WTC11 (cell line): ENCODE results near the gene RASAL2. TPM values are rescaled to one million over a fixed set of nuclear protein-coding genes. Genes with fewer than 3 reads are reported as not detected.
A peak's percentile ranks its signal among the peaks of the same experiment; 100 is the strongest.

Experiments used
- ATAC-seq: fragments of 200-7000 bp; cut with Tn5 transposase; 2 replicates; pipeline ENCODE4 v1.10.0; 2021; ENCODE audit warnings: mild to moderate bottlenecking, moderate library complexity
- CTCF ChIA-PET: fragments of 300-600 bp; sonication (Branson Sonifier 250); formaldehyde crosslinking; loops from one replicate; lab custom pipeline; 2021; ENCODE audit warnings: antibody characterized with exemption; lab: Charles Lee
- POLR2A ChIA-PET: fragments of 350-600 bp; sonication (Branson Sonifier 250); formaldehyde crosslinking; loops from one replicate; lab custom pipeline; 2021; ENCODE audit warnings: antibody characterized with exemption; lab: Charles Lee
- DNase-seq: peaks from one replicate; pipeline ENCODE4 v3.0.0; 2021; ENCODE audit warnings: low spot score
- H3K27ac Mint-ChIP-seq: 2 replicates; pipeline ENCODE4 v1.8.0; 2021; ENCODE audit warnings: mixed read lengths
- H3K27me3 Mint-ChIP-seq: 2 replicates; pipeline ENCODE4 v1.8.0; 2021; ENCODE audit warnings: low read depth, mild to moderate bottlenecking, moderate library complexity, mixed read lengths
- H3K36me3 Mint-ChIP-seq: 2 replicates; pipeline ENCODE4 v1.8.0; 2021; ENCODE audit warnings: mixed read lengths
- H3K4me1 Mint-ChIP-seq: 2 replicates; pipeline ENCODE4 v1.8.0; 2022; ENCODE audit warnings: mixed read lengths
- H3K4me3 Mint-ChIP-seq: 2 replicates; pipeline ENCODE4 v1.8.0; 2021; ENCODE audit warnings: mild to moderate bottlenecking, moderate library complexity, mixed read lengths
- H3K9me3 Mint-ChIP-seq: 2 replicates; pipeline ENCODE4 v1.8.0; 2021; ENCODE audit warnings: mixed read lengths
- EMX1 ChIP-seq: fragments of 250-450 bp; sonication (Bioruptor Pico); IDR thresholded peaks from 2 replicates; pipeline ENCODE4 v1.8.0; 2021; ENCODE audit warnings: mild to moderate bottlenecking
- JAZF1 ChIP-seq: fragments of 250-450 bp; sonication (Bioruptor Pico); IDR thresholded peaks from 2 replicates; pipeline ENCODE4 v1.9.0; 2021; ENCODE audit warnings: moderate library complexity, mild to moderate bottlenecking, inconsistent platforms
- KAT7 ChIP-seq: sonication (generic); formaldehyde crosslinking; IDR thresholded peaks from 2 replicates; pipeline ENCODE4 v1.8.1; 2023; ENCODE audit warnings: missing genetic modification reagents, mild to moderate bottlenecking, borderline replicate concordance
- NFE2L1 ChIP-seq: sonication (generic); formaldehyde crosslinking; IDR thresholded peaks from 2 replicates; pipeline ENCODE4 v1.8.1; 2023; ENCODE audit warnings: missing genetic modification reagents
- NR1H2 ChIP-seq: sonication (generic); formaldehyde crosslinking; IDR thresholded peaks from 2 replicates; pipeline ENCODE4 v1.9.0; 2021; ENCODE audit warnings: mild to moderate bottlenecking, moderate library complexity, missing genetic modification reagents
- NR2C2 ChIP-seq: sonication (generic); formaldehyde crosslinking; IDR thresholded peaks from 2 replicates; pipeline ENCODE4 v1.8.0; 2022; ENCODE audit warnings: mild to moderate bottlenecking, missing genetic modification reagents
- NR3C1 ChIP-seq: sonication (generic); formaldehyde crosslinking; conservative IDR thresholded peaks from 2 replicates; pipeline ENCODE4 v1.8.1; 2023; ENCODE audit warnings: low read depth, mild to moderate bottlenecking, missing genetic modification reagents
- PRRX2 ChIP-seq: fragments of 250-450 bp; sonication (Bioruptor Pico); IDR thresholded peaks from 2 replicates; pipeline ENCODE4 v1.8.0; 2021; ENCODE audit warnings: mild to moderate bottlenecking
- SMAD4 ChIP-seq: sonication (generic); formaldehyde crosslinking; IDR thresholded peaks from 2 replicates; pipeline ENCODE4 v1.8.0; 2022; ENCODE audit warnings: mild to moderate bottlenecking, missing genetic modification reagents
- SOX15 ChIP-seq: fragments of 250-450 bp; sonication (Bioruptor Pico); IDR thresholded peaks from 2 replicates; pipeline ENCODE4 v1.9.0; 2021; ENCODE audit warnings: mild to moderate bottlenecking
- ZNF121 ChIP-seq: sonication (generic); formaldehyde crosslinking; IDR thresholded peaks from 2 replicates; pipeline ENCODE4 v1.8.0; 2023; ENCODE audit warnings: missing genetic modification reagents
- ZNF423 ChIP-seq: fragments of 250-450 bp; sonication (Bioruptor Pico); IDR thresholded peaks from 2 replicates; pipeline ENCODE4 v2.1.2; 2022; ENCODE audit warnings: mild to moderate bottlenecking, moderate library complexity
- total RNA-seq: library from RNA; stranded (reverse); gene quantifications from 3 replicates; pipeline ENCODE4 v1.2.3, GENCODE V29; 2021
- TF ChIP-seq, protein P1 (sequence below): fragments of 250-450 bp; sonication (Bioruptor Pico); IDR thresholded peaks from 2 replicates; pipeline ENCODE4 v1.9.0; 2021; ENCODE audit warnings: moderate library complexity, mild to moderate bottlenecking, inconsistent platforms, borderline replicate concordance
- TF ChIP-seq, protein P2 (sequence below): sonication (generic); formaldehyde crosslinking; IDR thresholded peaks from 2 replicates; pipeline ENCODE4 v1.8.0; 2023; ENCODE audit warnings: missing genetic modification reagents
- TF ChIP-seq, protein P3 (sequence below): sonication (generic); formaldehyde crosslinking; IDR thresholded peaks from 2 replicates; pipeline ENCODE4 v1.8.1; 2022; ENCODE audit warnings: low read depth, mild to moderate bottlenecking, moderate library complexity, missing genetic modification reagents, borderline replicate concordance
- TF ChIP-seq, protein P4 (sequence below): fragments of 250-450 bp; sonication (Bioruptor Pico); IDR thresholded peaks from 2 replicates; pipeline ENCODE4 v1.9.0; 2021; ENCODE audit warnings: mild to moderate bottlenecking
- TF ChIP-seq, protein P5 (sequence below): sonication (generic); formaldehyde crosslinking; IDR thresholded peaks from 2 replicates; pipeline ENCODE4 v1.8.1; 2023; ENCODE audit warnings: mild to moderate bottlenecking, missing genetic modification reagents, moderate library complexity
- TF ChIP-seq, protein P6 (sequence below): sonication (generic); formaldehyde crosslinking; IDR thresholded peaks from 2 replicates; pipeline ENCODE4 v1.8.1; 2023; ENCODE audit warnings: mild to moderate bottlenecking, moderate library complexity, missing genetic modification reagents
- TF ChIP-seq, protein P7 (sequence below): sonication (generic); formaldehyde crosslinking; IDR thresholded peaks from 2 replicates; pipeline ENCODE4 v1.8.0; 2022; ENCODE audit warnings: mild to moderate bottlenecking, missing genetic modification reagents
- TF ChIP-seq, protein P8 (sequence below): sonication (generic); formaldehyde crosslinking; IDR thresholded peaks from 2 replicates; pipeline ENCODE4 v1.8.1; 2022; ENCODE audit warnings: mild to moderate bottlenecking, missing genetic modification reagents, moderate library complexity, borderline replicate concordance

The RASAL2 gene
- total RNA-seq, 1 experiment from 2014 or later = 29.5 TPM

DNA sequence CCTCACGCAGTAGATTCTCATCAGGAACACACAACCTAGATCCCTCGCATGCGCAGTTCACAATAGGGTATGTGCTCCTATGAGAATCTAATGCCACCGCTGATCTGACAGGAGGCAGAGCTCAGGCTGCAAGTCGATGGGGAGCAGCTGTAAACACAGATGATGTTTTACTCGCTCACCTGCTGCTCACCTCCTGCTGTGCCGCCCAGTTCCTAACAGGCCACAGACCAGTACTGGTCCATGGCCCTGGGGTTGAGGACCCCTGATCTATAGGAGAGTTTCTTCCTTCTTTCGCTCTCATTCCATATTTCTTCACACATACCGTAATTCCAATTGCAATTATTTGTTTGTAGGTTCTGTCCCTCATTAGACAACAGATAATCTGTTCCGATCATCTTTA is 299.5 kb downstream of the RASAL2 start:
- no peak for DNase-seq
- no peak overlapping the region for H3K4me3 Mint-ChIP-seq

DNA sequence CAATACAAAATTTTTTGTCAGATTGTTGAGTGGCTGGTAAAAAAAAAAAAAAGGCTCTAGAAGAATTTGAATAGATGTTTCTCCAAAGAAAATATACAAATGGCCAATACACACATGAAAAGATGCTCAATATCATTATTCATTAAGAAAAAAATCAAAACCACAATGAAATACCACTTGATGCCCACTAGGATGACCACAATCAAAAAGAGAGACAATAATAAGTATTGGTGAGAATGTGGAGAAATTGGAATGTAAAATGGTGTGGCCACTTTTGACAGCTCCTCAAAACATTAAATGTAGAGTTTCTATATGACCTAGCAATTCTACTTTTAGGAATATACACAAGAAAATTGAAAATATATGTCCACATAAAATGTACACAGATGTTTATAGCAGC is 302.9 kb downstream of the RASAL2 start:
- DNase-seq (no peak), ATAC-seq (no peak)
- no peaks in the 10 kb centered on the region for H3K9me3 Mint-ChIP-seq
- POLR2A ChIA-PET = no interaction called here
- no peak for TF ChIP-seq NR3C1
- TF ChIP-seq, protein P1, sequence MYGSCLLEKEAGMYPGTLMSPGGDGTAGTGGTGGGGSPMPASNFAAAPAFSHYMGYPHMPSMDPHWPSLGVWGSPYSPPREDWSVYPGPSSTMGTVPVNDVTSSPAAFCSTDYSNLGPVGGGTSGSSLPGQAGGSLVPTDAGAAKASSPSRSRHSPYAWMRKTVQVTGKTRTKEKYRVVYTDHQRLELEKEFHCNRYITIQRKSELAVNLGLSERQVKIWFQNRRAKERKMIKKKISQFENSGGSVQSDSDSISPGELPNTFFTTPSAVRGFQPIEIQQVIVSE (CRISPR knock-in tag) = no peak
- TF ChIP-seq, protein P2, sequence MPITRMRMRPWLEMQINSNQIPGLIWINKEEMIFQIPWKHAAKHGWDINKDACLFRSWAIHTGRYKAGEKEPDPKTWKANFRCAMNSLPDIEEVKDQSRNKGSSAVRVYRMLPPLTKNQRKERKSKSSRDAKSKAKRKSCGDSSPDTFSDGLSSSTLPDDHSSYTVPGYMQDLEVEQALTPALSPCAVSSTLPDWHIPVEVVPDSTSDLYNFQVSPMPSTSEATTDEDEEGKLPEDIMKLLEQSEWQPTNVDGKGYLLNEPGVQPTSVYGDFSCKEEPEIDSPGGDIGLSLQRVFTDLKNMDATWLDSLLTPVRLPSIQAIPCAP (CRISPR knock-in tag) = no peak
- no peak for TF ChIP-seq NR1H2
- TF ChIP-seq SMAD4 (CRISPR knock-in tag) = no peak
- TF ChIP-seq, protein P3, sequence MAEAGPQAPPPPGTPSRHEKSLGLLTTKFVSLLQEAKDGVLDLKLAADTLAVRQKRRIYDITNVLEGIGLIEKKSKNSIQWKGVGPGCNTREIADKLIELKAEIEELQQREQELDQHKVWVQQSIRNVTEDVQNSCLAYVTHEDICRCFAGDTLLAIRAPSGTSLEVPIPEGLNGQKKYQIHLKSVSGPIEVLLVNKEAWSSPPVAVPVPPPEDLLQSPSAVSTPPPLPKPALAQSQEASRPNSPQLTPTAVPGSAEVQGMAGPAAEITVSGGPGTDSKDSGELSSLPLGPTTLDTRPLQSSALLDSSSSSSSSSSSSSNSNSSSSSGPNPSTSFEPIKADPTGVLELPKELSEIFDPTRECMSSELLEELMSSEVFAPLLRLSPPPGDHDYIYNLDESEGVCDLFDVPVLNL (CRISPR knock-in tag) = no peak
- TF ChIP-seq NR2C2 = no peak
- TF ChIP-seq, protein P4, sequence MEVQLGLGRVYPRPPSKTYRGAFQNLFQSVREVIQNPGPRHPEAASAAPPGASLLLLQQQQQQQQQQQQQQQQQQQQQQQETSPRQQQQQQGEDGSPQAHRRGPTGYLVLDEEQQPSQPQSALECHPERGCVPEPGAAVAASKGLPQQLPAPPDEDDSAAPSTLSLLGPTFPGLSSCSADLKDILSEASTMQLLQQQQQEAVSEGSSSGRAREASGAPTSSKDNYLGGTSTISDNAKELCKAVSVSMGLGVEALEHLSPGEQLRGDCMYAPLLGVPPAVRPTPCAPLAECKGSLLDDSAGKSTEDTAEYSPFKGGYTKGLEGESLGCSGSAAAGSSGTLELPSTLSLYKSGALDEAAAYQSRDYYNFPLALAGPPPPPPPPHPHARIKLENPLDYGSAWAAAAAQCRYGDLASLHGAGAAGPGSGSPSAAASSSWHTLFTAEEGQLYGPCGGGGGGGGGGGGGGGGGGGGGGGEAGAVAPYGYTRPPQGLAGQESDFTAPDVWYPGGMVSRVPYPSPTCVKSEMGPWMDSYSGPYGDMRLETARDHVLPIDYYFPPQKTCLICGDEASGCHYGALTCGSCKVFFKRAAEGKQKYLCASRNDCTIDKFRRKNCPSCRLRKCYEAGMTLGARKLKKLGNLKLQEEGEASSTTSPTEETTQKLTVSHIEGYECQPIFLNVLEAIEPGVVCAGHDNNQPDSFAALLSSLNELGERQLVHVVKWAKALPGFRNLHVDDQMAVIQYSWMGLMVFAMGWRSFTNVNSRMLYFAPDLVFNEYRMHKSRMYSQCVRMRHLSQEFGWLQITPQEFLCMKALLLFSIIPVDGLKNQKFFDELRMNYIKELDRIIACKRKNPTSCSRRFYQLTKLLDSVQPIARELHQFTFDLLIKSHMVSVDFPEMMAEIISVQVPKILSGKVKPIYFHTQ (CRISPR knock-in tag) = no peak
- TF ChIP-seq JAZF1 (CRISPR knock-in tag) = no peak
- TF ChIP-seq ZNF121 = no peak
- TF ChIP-seq ZNF423 (CRISPR knock-in tag) = no peak
- TF ChIP-seq PRRX2 (CRISPR knock-in tag) = no peak
- TF ChIP-seq NFE2L1 (CRISPR knock-in tag) = no peak
- TF ChIP-seq, protein P5, sequence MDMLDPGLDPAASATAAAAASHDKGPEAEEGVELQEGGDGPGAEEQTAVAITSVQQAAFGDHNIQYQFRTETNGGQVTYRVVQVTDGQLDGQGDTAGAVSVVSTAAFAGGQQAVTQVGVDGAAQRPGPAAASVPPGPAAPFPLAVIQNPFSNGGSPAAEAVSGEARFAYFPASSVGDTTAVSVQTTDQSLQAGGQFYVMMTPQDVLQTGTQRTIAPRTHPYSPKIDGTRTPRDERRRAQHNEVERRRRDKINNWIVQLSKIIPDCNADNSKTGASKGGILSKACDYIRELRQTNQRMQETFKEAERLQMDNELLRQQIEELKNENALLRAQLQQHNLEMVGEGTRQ = no peak
- TF ChIP-seq EMX1 (CRISPR knock-in tag) = no peak
- TF ChIP-seq SOX15 (CRISPR knock-in tag) = no peak
- peaks cover 15% of the 10 kb centered on the region for H3K4me1 Mint-ChIP-seq
- H3K4me3 Mint-ChIP-seq = no peak overlapping the region
- no peaks in the 10 kb centered on the region for H3K27me3 Mint-ChIP-seq
- H3K27ac Mint-ChIP-seq = no peak overlapping the region
- no peaks in the 10 kb centered on the region for H3K36me3 Mint-ChIP-seq
- CTCF ChIA-PET = interaction anchor here (0.6 kb wide), 1 partner anchor 614 kb away, joined by 3 read pairs; no protein-coding TSS in a partner anchor

More for the DNA sequence above, 299.5 kb downstream of the RASAL2 start:
- peaks cover 9% of the 10 kb centered on the region for H3K4me1 Mint-ChIP-seq
- no peak overlapping the region for H3K27ac Mint-ChIP-seq
- no peak for TF ChIP-seq SMAD4 (CRISPR knock-in tag)
- peak; percentile 28; the same call in 1 of the 2 replicates for TF ChIP-seq ZNF423 (CRISPR knock-in tag)
- TF ChIP-seq, all 79 proteins: peak for 1
- no peak for ATAC-seq
- Mint-ChIP-seq H3K36me3 (no peaks in the 10 kb centered on the region), H3K9me3 (no peaks in the 10 kb centered on the region), H3K27me3 (no peaks in the 10 kb centered on the region)
- ChIA-PET CTCF (no interaction called here), POLR2A (no interaction called here)

DNA sequence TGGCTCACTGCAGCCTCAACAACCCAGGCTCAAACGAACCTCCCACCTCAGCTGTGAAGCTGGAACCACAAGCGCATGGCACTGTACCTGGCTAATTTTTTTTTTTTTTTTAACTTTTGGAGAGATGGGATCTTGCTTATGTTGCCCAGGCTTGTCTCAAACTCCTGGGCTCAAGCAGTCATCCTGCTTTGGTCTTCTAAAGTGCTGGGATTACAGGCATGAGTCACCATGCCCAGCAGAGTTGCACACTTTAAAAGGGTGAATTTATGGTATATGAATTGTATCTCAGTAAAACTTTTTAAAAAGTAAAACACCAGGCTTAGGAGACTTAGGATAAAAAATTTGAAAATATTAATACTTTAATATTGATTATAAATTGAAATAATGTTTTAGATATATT is 303.8 kb downstream of the RASAL2 start:
- H3K36me3 Mint-ChIP-seq = no peaks in the 10 kb centered on the region
- no peaks in the 10 kb centered on the region for H3K27me3 Mint-ChIP-seq
- DNase-seq = no peak
- ATAC-seq = no peak
- no peaks in the 10 kb centered on the region for H3K9me3 Mint-ChIP-seq
- H3K27ac Mint-ChIP-seq = no peak overlapping the region
- H3K4me1 Mint-ChIP-seq = peaks cover 15% of the 10 kb centered on the region
- ChIA-PET CTCF (no interaction called here), POLR2A (no interaction called here)
- H3K4me3 Mint-ChIP-seq = no peak overlapping the region
- no peak for TF ChIP-seq KAT7 (CRISPR knock-in tag)
- TF ChIP-seq, protein P6, sequence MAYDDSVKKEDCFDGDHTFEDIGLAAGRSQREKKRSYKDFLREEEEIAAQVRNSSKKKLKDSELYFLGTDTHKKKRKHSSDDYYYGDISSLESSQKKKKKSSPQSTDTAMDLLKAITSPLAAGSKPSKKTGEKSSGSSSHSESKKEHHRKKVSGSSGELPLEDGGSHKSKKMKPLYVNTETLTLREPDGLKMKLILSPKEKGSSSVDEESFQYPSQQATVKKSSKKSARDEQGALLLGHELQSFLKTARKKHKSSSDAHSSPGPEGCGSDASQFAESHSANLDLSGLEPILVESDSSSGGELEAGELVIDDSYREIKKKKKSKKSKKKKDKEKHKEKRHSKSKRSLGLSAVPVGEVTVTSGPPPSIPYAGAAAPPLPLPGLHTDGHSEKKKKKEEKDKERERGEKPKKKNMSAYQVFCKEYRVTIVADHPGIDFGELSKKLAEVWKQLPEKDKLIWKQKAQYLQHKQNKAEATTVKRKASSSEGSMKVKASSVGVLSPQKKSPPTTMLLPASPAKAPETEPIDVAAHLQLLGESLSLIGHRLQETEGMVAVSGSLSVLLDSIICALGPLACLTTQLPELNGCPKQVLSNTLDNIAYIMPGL = no peak
- TF ChIP-seq, protein P7, sequence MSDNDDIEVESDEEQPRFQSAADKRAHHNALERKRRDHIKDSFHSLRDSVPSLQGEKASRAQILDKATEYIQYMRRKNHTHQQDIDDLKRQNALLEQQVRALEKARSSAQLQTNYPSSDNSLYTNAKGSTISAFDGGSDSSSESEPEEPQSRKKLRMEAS (CRISPR knock-in tag) = no peak
- TF ChIP-seq, protein P8, sequence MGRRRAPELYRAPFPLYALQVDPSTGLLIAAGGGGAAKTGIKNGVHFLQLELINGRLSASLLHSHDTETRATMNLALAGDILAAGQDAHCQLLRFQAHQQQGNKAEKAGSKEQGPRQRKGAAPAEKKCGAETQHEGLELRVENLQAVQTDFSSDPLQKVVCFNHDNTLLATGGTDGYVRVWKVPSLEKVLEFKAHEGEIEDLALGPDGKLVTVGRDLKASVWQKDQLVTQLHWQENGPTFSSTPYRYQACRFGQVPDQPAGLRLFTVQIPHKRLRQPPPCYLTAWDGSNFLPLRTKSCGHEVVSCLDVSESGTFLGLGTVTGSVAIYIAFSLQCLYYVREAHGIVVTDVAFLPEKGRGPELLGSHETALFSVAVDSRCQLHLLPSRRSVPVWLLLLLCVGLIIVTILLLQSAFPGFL (CRISPR knock-in tag) = no peak
